A549 treated with CORT108297 at 1 μM for 4 hours (cell line): ENCODE data around the gene USP25. TPM values are rescaled to one million over a fixed set of nuclear protein-coding genes. Genes with fewer than 3 reads are reported as not detected.

Source experiments
- total RNA-seq: library from RNA; stranded (reverse); fragments of 200-300 nt; extraction: Qiagen RNA extraction; gene quantifications from 5 replicates; pipeline ENCODE4 v1.2.3, GENCODE V29; 2022

Gene USP25, protein sequence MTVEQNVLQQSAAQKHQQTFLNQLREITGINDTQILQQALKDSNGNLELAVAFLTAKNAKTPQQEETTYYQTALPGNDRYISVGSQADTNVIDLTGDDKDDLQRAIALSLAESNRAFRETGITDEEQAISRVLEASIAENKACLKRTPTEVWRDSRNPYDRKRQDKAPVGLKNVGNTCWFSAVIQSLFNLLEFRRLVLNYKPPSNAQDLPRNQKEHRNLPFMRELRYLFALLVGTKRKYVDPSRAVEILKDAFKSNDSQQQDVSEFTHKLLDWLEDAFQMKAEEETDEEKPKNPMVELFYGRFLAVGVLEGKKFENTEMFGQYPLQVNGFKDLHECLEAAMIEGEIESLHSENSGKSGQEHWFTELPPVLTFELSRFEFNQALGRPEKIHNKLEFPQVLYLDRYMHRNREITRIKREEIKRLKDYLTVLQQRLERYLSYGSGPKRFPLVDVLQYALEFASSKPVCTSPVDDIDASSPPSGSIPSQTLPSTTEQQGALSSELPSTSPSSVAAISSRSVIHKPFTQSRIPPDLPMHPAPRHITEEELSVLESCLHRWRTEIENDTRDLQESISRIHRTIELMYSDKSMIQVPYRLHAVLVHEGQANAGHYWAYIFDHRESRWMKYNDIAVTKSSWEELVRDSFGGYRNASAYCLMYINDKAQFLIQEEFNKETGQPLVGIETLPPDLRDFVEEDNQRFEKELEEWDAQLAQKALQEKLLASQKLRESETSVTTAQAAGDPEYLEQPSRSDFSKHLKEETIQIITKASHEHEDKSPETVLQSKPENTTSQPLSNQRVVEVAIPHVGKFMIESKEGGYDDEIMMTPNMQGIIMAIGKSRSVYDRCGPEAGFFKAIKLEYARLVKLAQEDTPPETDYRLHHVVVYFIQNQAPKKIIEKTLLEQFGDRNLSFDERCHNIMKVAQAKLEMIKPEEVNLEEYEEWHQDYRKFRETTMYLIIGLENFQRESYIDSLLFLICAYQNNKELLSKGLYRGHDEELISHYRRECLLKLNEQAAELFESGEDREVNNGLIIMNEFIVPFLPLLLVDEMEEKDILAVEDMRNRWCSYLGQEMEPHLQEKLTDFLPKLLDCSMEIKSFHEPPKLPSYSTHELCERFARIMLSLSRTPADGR
- total RNA-seq, result 9.2 to 14.6 TPM (median 12.4 TPM) in 5 replicates

DNA sequence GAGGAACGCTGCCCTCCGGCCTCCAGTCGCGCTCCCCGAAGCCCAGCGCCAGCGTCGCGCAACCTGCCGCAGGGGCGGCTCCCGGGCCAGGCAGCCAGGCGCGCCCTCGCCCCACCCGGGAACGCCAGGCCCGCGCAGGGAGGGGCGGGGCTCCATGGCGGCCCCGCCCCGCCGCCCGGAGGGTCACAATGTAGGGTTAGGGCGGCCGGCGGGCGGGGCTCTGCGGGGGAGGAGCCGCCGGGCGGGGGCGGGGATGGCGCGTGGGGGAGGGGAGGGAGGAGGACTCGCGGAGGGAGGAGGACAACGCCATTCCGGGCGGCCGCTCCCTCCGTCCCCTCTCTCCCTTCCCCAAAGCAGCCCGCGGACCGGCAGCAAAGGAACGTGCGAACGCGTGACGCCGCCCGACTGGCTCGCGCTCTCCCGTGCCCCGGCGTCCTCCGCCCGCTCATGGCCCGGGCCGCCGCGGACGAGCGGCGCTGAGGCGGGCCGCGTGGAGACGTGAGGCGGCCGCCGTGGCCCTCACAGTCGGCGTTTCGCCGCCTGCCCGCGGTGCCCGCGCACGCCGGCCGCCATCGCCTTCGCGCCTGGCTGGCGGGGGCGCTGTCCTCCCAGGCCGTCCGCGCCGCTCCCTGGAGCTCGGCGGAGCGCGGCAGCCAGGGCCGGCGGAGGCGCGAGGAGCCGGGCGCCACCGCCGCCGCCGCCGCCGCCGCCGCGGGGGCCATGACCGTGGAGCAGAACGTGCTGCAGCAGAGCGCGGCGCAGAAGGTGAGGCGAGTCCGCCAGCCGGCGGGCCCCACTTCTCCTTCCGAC lies at the start of gene USP25:
USP25 (plus strand) TSS at position 309 of the 810 bp plus-strand sequence; CDS start at position 721, 412 bp downstream.

